ENCODE results near the gene DCTD.

- TF ChIP-seq CTCF (IDR thresholded peaks at IDR 0.05) (no peak), POLR2A (IDR thresholded peaks at IDR 0.05) (no peak)
Measured at GRCh38 chr4:182916483-182917181, 554 bp downstream of the DCTD start.
